ENCODE results near the gene SHC4. TPM values are rescaled to one million over a fixed set of nuclear protein-coding genes. Genes with fewer than 3 reads are reported as not detected.

The SHC4 gene
- total and polyA plus RNA-seq, 8 donors, result 0.25 to 4.4 (median 0.47) TPM; not detected in 2

GRCh38 chr15:48774484-48774883, 189.2 kb downstream of the SHC4 start:
- Histone ChIP-seq H3K9me3 (no peaks in the 10 kb centered on the region), H3K4me3 (no peak overlapping the region), H3K27me3 (no peaks in the 10 kb centered on the region), H3K36me3 (peaks cover 0 to 12% (median 3%) of the 10 kb centered on the region in 4 donors), H3K4me1 (no peaks in the 10 kb centered on the region), H3K27ac (no peak overlapping the region)
- intact Hi-C loops (cut with DNase I; ENCODE audit: low total_unique reads), result no loop called here
- WGBS, 5 donors, result 95 to 98% (median 96%) methylated on average over 1 of the region's 1 CpG
- TF ChIP-seq POLR2A (IDR thresholded peaks at IDR 0.05), result no peak
- TF ChIP-seq, protein P1, sequence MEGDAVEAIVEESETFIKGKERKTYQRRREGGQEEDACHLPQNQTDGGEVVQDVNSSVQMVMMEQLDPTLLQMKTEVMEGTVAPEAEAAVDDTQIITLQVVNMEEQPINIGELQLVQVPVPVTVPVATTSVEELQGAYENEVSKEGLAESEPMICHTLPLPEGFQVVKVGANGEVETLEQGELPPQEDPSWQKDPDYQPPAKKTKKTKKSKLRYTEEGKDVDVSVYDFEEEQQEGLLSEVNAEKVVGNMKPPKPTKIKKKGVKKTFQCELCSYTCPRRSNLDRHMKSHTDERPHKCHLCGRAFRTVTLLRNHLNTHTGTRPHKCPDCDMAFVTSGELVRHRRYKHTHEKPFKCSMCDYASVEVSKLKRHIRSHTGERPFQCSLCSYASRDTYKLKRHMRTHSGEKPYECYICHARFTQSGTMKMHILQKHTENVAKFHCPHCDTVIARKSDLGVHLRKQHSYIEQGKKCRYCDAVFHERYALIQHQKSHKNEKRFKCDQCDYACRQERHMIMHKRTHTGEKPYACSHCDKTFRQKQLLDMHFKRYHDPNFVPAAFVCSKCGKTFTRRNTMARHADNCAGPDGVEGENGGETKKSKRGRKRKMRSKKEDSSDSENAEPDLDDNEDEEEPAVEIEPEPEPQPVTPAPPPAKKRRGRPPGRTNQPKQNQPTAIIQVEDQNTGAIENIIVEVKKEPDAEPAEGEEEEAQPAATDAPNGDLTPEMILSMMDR (IDR thresholded peaks at IDR 0.05), result no peak
- no peak for TF ChIP-seq EP300 (IDR thresholded peaks at IDR 0.05)
- no peak for DNase-seq

Small RNA genes lying within 50 kb of the gene (small RNA-seq; reads per million reads assigned to genes)
- gene RF00019, result 0 reads per million in 4 donors

Other genes starting within 250 kb of the SHC4 start
- 10 to 100 TPM in 4 of 5 donors, 1 to 10 TPM in 1; 9.8 to 36.2 (median 10.6) TPM for gene CEP152, start 152.8 kb downstream of the SHC4 start, total RNA-seq
- 1 to 10 TPM in 1 of 3 donors, under 1 TPM in 2; 0.61 to 1.8 (median 0.62) TPM for gene CEP152, start 152.8 kb downstream of the SHC4 start, polyA plus RNA-seq
- 100 to 1,000 TPM in 3 of 5 donors, 10 to 100 TPM in 2; 63.6 to 455 (median 101) TPM for gene EID1, start 85.8 kb downstream of the SHC4 start, total RNA-seq
- gene EID1, start 85.8 kb downstream of the SHC4 start, polyA plus RNA-seq, result 100 to 1,000 TPM in 2 of 3 donors, 10 to 100 TPM in 1; 91.2 to 158 (median 126) TPM
- gene SECISBP2L, start 82.5 kb upstream of the SHC4 start, total RNA-seq, result 100 to 1,000 TPM in 1 of 5 donors, 10 to 100 TPM in 4; 23.3 to 113 (median 37.1) TPM
- 1 to 10 TPM; 6.4 to 8.7 (median 8.2) TPM for gene SECISBP2L, start 82.5 kb upstream of the SHC4 start, polyA plus RNA-seq
- gene COPS2, start 191.7 kb upstream of the SHC4 start, total RNA-seq, result 100 to 1,000 TPM in 2 of 5 donors, 10 to 100 TPM in 2, 1 to 10 TPM in 1; 4.3 to 134 (median 64.8) TPM
- 10 to 100 TPM; 39.1 to 68.1 (median 40.3) TPM for gene COPS2, start 191.7 kb upstream of the SHC4 start, polyA plus RNA-seq
- gene GALK2, start 206.3 kb upstream of the SHC4 start, total RNA-seq, result 100 to 1,000 TPM in 1 of 5 donors, 10 to 100 TPM in 4; 14.5 to 149 (median 56.6) TPM
- gene GALK2, start 206.3 kb upstream of the SHC4 start, polyA plus RNA-seq, result 10 to 100 TPM in 2 of 3 donors, 1 to 10 TPM in 1; 9.6 to 23.4 (median 16.7) TPM